HepG2 (cell line): Measurements from ENCODE around the gene CTNNA1. TPM values are rescaled to one million over a fixed set of nuclear protein-coding genes. Genes with fewer than 3 reads are reported as not detected.

Source experiments
- AGO2 ChIP-seq: fragments of 200-400 bp; formaldehyde crosslinking; optimal IDR thresholded peaks from 2 replicates; pipeline ENCODE3; 2017; ENCODE audit warnings: mild to moderate bottlenecking, low read depth, low read length, moderate library complexity
- ARNT ChIP-seq: fragments of 450-650 bp; IDR thresholded peaks from 2 replicates; pipeline ENCODE4 v1.6.1; 2017
- ELF3 ChIP-seq: IDR thresholded peaks from 2 replicates; pipeline ENCODE4 v1.6.1; 2016; ENCODE audit warnings: missing genetic modification reagents, missing compliant biosample characterization
- FOXP1 ChIP-seq, 2 experiments: fragments of 450-650 bp in 1 of 2; IDR thresholded peaks; 2 replicates each; pipeline ENCODE4 v1.6.1; 2017 to 2018; ENCODE audit warnings: antibody characterized with exemption in 1 of 2
- HNRNPH1 ChIP-seq: fragments of 200-400 bp; formaldehyde crosslinking; optimal IDR thresholded peaks from 2 replicates; pipeline ENCODE3; 2017; ENCODE audit warnings: mild to moderate bottlenecking, low read depth, low read length
- KDM5A ChIP-seq: fragments of 200-600 bp; sonication (generic); IDR thresholded peaks from 2 replicates; pipeline ENCODE4 v1.7.0; 2018; ENCODE audit warnings: antibody characterized with exemption, mild to moderate bottlenecking, low read length, borderline replicate concordance
- KMT2A ChIP-seq: sonication (generic); formaldehyde crosslinking; IDR thresholded peaks from 2 replicates; pipeline ENCODE4 v1.4.0; 2020; ENCODE audit warnings: missing genetic modification reagents
- MAFK ChIP-seq, 2 experiments: IDR thresholded peaks in 1 of 2; conservative IDR thresholded peaks in 1 of 2; 2 replicates each; pipeline ENCODE4 v1.6.1; 2011; ENCODE audit warnings: improper control_type of control experiment in 2 of 2, low read length in 2 of 2
- MED1 ChIP-seq: sonication (generic); formaldehyde crosslinking; IDR thresholded peaks from 2 replicates; pipeline ENCODE4 v1.4.0; 2020; ENCODE audit warnings: missing genetic modification reagents
- MLX ChIP-seq: IDR thresholded peaks from 2 replicates; pipeline ENCODE4 v1.6.1; 2016
- NRL ChIP-seq: sonication (generic); formaldehyde crosslinking; IDR thresholded peaks from 2 replicates; pipeline ENCODE4 v1.5.0; 2020; ENCODE audit warnings: missing genetic modification reagents, mild to moderate bottlenecking, moderate library complexity, borderline replicate concordance
- SAP130 ChIP-seq: IDR thresholded peaks from 2 replicates; pipeline ENCODE4 v1.6.1; 2016; ENCODE audit warnings: low read depth
- SIX4 ChIP-seq: sonication (generic); formaldehyde crosslinking; IDR thresholded peaks from 2 replicates; pipeline ENCODE4 v1.4.0; 2020; ENCODE audit warnings: missing genetic modification reagents
- SKI ChIP-seq: fragments of 450-650 bp; IDR thresholded peaks from one replicate; pipeline ENCODE4 v1.6.1; 2018; ENCODE audit warnings: mild to moderate bottlenecking; ENCODE audit not compliant: partially characterized antibody
- SOX13 ChIP-seq, 3 experiments: fragments of 450-650 bp in 1 of 3; sonication (generic) in 1 of 3; formaldehyde crosslinking in 1 of 3; IDR thresholded peaks in 2 of 3; conservative IDR thresholded peaks in 1 of 3; 2 replicates each; pipeline versions ENCODE4 v1.5.0 to v1.6.1; 2016 to 2020; ENCODE audit warnings: antibody characterized with exemption in 1 of 3, mild to moderate bottlenecking in 1 of 3, missing compliant biosample characterization in 1 of 3, missing genetic modification reagents in 1 of 3, moderate library complexity in 1 of 3
- SOX5 ChIP-seq: IDR thresholded peaks from 2 replicates; pipeline ENCODE4 v1.6.1; 2016; ENCODE audit warnings: borderline replicate concordance
- TP53 ChIP-seq: sonication (generic); formaldehyde crosslinking; conservative IDR thresholded peaks from 2 replicates; pipeline ENCODE4 v1.4.0; 2020; ENCODE audit warnings: missing genetic modification reagents
- XBP1 ChIP-seq: sonication (generic); formaldehyde crosslinking; IDR thresholded peaks from 2 replicates; pipeline ENCODE4 v1.5.0; 2020; ENCODE audit warnings: missing genetic modification reagents
- ZFY ChIP-seq: sonication (generic); formaldehyde crosslinking; IDR thresholded peaks from 2 replicates; pipeline ENCODE4 v1.4.0; 2020; ENCODE audit warnings: missing genetic modification reagents
- ZNF24 ChIP-seq: fragments of 450-650 bp; IDR thresholded peaks from 2 replicates; pipeline ENCODE4 v1.6.1; 2017; ENCODE audit warnings: antibody characterized with exemption, mild to moderate bottlenecking
- ZNF331 ChIP-seq: sonication (generic); formaldehyde crosslinking; IDR thresholded peaks from 2 replicates; pipeline ENCODE4 v1.4.0; 2020; ENCODE audit warnings: missing genetic modification reagents
- ZNF556 ChIP-seq: sonication (generic); formaldehyde crosslinking; IDR thresholded peaks from 2 replicates; pipeline ENCODE4 v1.4.0; 2020; ENCODE audit warnings: mild to moderate bottlenecking, missing genetic modification reagents, borderline replicate concordance
- ZNF7 ChIP-seq: IDR thresholded peaks from 2 replicates; pipeline ENCODE4 v1.6.1; 2016; ENCODE audit warnings: missing biosample characterization, missing genetic modification reagents
- ZNF83 ChIP-seq: sonication (generic); formaldehyde crosslinking; IDR thresholded peaks from 2 replicates; pipeline ENCODE4 v1.4.0; 2020; ENCODE audit warnings: missing genetic modification reagents, mild to moderate bottlenecking, borderline replicate concordance
- polyA plus RNA-seq, 8 experiments: library from polyadenylated mRNA; depleted of rRNA in 3 of 8; stranded (reverse) in 7 of 8; unstranded in 1 of 8; fragments of >200 nt; fragmentation: Illumina TruSeq in 4 of 8; extraction: Trizol in 4 of 8; gene quantifications; 2 replicates each; pipeline versions ENCODE4 v1.2.1 to v1.2.3, GENCODE V29; 2011 to 2016; ENCODE audit warnings: low read depth in 4 of 8, missing spikeins in 1 of 8, mixed read lengths in 1 of 8; ENCODE audit not compliant: insufficient read depth in 1 of 8
- total RNA-seq, 5 experiments: library from RNA; depleted of rRNA; stranded (reverse); fragments of >200 nt; fragmentation: Illumina TruSeq; extraction: Trizol; gene quantifications; 2 replicates each; pipeline ENCODE4 v1.2.3, GENCODE V29; 2016; ENCODE audit warnings: low read depth in 1 of 5
- TF ChIP-seq, protein P1 (sequence below): sonication (generic); formaldehyde crosslinking; IDR thresholded peaks from 2 replicates; pipeline ENCODE4 v1.8.0; 2022; ENCODE audit warnings: mild to moderate bottlenecking, missing genetic modification reagents; ENCODE audit not compliant: insufficient replicate concordance
- TF ChIP-seq, protein P2 (sequence below): sonication (generic); formaldehyde crosslinking; IDR thresholded peaks from 2 replicates; pipeline ENCODE4 v1.4.0; 2020; ENCODE audit warnings: missing genetic modification reagents

CTNNA1 gene
- total and polyA plus RNA-seq, 2 of the 13 experiments (the other 11 are each of a cell fraction or from before 2014, with no cell fraction given), result 66.8 to 162 TPM

DNA sequence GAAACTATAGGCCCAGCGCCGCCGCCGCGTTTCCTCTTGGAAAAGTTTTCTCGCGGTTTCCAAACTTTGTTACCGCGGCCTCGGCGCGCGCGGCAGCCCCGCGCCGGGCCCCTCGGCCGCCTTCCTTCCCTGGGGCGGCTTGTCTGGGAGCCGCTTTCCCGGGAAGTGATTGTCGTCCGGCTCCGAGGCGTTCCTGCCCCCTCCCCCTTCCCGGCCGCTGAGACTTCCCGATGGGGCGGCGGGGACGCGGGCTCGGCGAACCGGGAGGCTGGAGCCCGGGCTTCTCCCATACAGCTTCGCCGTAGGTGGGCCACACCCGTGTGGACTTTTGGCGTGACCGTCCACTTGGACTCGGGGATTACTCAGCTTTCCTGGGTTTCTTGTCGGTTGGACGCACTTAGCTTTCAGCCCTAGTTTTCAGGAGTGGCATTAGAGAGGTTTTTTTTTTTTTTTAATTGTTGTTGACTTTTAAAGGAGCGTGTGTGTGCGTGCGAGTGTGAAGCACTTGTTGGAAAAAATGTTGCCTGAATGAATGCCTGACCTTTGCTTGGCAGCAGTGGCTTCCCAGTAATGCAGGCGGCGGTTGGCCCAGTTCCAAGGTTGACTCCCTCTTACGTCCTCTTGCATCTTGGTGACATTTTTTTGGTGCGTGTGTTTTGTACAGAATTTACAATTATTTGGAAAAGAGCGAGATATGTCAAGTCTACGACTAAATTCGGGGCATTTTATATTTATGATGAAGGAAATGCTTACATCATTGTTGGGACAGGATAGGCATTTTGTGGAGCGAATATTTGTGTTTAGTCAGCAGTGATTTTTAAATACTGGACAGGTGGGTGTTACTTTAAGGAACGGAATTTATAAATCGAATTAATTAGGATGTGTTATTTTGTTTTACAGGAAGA, 821 bp downstream of the CTNNA1 start (continued):
- TF ChIP-seq ZNF331 (CRISPR knock-in tag) (no peak), TP53 (CRISPR knock-in tag) (no peak), XBP1 (CRISPR knock-in tag) (peak; percentile 45; the same call in 1 of the 2 replicates), NRL (CRISPR knock-in tag) (0 out of 2 replicates have a peak, but pooled peaks have one; percentile 29), FOXP1 (IDR thresholded peaks at IDR 0.05) (no peak), FOXP1 (CRISPR knock-in tag; IDR thresholded peaks at IDR 0.05) (no peak), SOX13 (IDR thresholded peaks at IDR 0.05) (no peak), SOX13 (CRISPR knock-in tag; conservative IDR thresholded peaks at IDR 0.05 in 1 of 2, IDR thresholded peaks at IDR 0.05 in 1 of 2) (0 out of 4 replicates have a peak, but pooled peaks of 1 of the 2 experiments have one; percentile 22), MAFK (conservative IDR thresholded peaks at IDR 0.05 in 1 of 2, IDR thresholded peaks at IDR 0.05 in 1 of 2; ENCODE audit: low read length in 2 of 2) (peak in 1 of 2 experiments; percentile 46; a peak in 2 of 4 replicates), ELF3 (CRISPR knock-in tag) (no peak), ZNF24 (peak; percentile 59; the same call in 1 of the 2 replicates), ZNF556 (0 out of 2 replicates have a peak, but pooled peaks have one; percentile 18), SOX5 (CRISPR knock-in tag) (peak; percentile 29; the same call in 1 of the 2 replicates), MED1 (CRISPR knock-in tag) (no peak), KDM5A (peak; percentile 56; the same call in 1 of the 2 replicates), ZNF7 (CRISPR knock-in tag) (peak; percentile 77), SIX4 (CRISPR knock-in tag) (no peak), AGO2 (peak; percentile 80), SAP130 (CRISPR knock-in tag) (peak; percentile 71), SKI (no peak), ZNF83 (CRISPR knock-in tag) (no peak), HNRNPH1 (no peak), MLX (CRISPR knock-in tag) (no peak), ARNT (no peak), KMT2A (CRISPR knock-in tag) (peak; percentile 59), ZFY (CRISPR knock-in tag) (peak; percentile 13)
- TF ChIP-seq, protein P1, sequence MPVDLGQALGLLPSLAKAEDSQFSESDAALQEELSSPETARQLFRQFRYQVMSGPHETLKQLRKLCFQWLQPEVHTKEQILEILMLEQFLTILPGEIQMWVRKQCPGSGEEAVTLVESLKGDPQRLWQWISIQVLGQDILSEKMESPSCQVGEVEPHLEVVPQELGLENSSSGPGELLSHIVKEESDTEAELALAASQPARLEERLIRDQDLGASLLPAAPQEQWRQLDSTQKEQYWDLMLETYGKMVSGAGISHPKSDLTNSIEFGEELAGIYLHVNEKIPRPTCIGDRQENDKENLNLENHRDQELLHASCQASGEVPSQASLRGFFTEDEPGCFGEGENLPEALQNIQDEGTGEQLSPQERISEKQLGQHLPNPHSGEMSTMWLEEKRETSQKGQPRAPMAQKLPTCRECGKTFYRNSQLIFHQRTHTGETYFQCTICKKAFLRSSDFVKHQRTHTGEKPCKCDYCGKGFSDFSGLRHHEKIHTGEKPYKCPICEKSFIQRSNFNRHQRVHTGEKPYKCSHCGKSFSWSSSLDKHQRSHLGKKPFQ, result peak; percentile 47
- TF ChIP-seq, protein P2, sequence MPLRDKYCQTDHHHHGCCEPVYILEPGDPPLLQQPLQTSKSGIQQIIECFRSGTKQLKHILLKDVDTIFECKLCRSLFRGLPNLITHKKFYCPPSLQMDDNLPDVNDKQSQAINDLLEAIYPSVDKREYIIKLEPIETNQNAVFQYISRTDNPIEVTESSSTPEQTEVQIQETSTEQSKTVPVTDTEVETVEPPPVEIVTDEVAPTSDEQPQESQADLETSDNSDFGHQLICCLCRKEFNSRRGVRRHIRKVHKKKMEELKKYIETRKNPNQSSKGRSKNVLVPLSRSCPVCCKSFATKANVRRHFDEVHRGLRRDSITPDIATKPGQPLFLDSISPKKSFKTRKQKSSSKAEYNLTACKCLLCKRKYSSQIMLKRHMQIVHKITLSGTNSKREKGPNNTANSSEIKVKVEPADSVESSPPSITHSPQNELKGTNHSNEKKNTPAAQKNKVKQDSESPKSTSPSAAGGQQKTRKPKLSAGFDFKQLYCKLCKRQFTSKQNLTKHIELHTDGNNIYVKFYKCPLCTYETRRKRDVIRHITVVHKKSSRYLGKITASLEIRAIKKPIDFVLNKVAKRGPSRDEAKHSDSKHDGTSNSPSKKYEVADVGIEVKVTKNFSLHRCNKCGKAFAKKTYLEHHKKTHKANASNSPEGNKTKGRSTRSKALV (CRISPR knock-in tag), result no peak
